Endometrium (tissue), 2 donors: ENCODE measurements around the gene UBASH3B.

ENCODE experiments used
- FAIRE-seq: peaks from 2 replicates; lab custom pipeline; 2012; peaks lifted over from hg19 to GRCh38; lab: Jason Lieb, UNC
- donor health status: control.
- donor health status: control.

Gene UBASH3B

GRCh38 chr11:122785031-122785541, 129.6 kb downstream of the UBASH3B start:
- FAIRE-seq, result no peak

GRCh38 chr11:122786896-122787295, 131.4 kb downstream of the UBASH3B start:
- no peak for FAIRE-seq

GRCh38 chr11:122788781-122789535, 133.4 kb downstream of the UBASH3B start:
- FAIRE-seq, result no peak

GRCh38 chr11:122789907-122790306, 134.4 kb downstream of the UBASH3B start:
- FAIRE-seq, result no peak

GRCh38 chr11:122791411-122791810, 135.9 kb downstream of the UBASH3B start:
- no peak for FAIRE-seq

GRCh38 chr11:122791836-122792235, 136.3 kb downstream of the UBASH3B start:
- FAIRE-seq, result no peak

GRCh38 chr11:122793515-122793914, 138.0 kb downstream of the UBASH3B start:
- no peak for FAIRE-seq

- no peak for FAIRE-seq
Measured at GRCh38 chr11:122795307-122795706, 139.8 kb downstream of the UBASH3B start.

GRCh38 chr11:122796128-122796717, 140.7 kb downstream of the UBASH3B start:
- FAIRE-seq, result no peak

- no peak for FAIRE-seq
Measured at GRCh38 chr11:122797651-122798050, 142.1 kb downstream of the UBASH3B start.

GRCh38 chr11:122799406-122800105, 144.0 kb downstream of the UBASH3B start:
- FAIRE-seq, result no peak

GRCh38 chr11:122802876-122803275, 147.4 kb downstream of the UBASH3B start:
- FAIRE-seq, result no peak

- FAIRE-seq, result no peak
Measured at GRCh38 chr11:122803306-122803705, 147.8 kb downstream of the UBASH3B start.

GRCh38 chr11:122803716-122804115, 148.2 kb downstream of the UBASH3B start:
- no peak for FAIRE-seq

GRCh38 chr11:122804161-122804560, 148.6 kb downstream of the UBASH3B start:
- no peak for FAIRE-seq

GRCh38 chr11:122804796-122805195, 149.3 kb downstream of the UBASH3B start:
- no peak for FAIRE-seq

GRCh38 chr11:122807731-122808477, 152.4 kb downstream of the UBASH3B start:
- peak; percentile 18 for FAIRE-seq

- FAIRE-seq, result peak; percentile 97
Measured at GRCh38 chr11:122808478-122808869, 153.0 kb downstream of the UBASH3B start.

GRCh38 chr11:122809866-122810265, 154.3 kb downstream of the UBASH3B start:
- no peak for FAIRE-seq

- no peak for FAIRE-seq
Measured at GRCh38 chr11:122811721-122812120, 156.2 kb downstream of the UBASH3B start.

- no peak for FAIRE-seq
Measured at GRCh38 chr11:122812638-122813037, 157.1 kb downstream of the UBASH3B start.

GRCh38 chr11:122813176-122813893, 157.8 kb downstream of the UBASH3B start:
- FAIRE-seq, result no peak
